ENCODE results near the gene RASGRP1. TPM values are rescaled to one million over a fixed set of nuclear protein-coding genes. Genes with fewer than 3 reads are reported as not detected.

The RASGRP1 gene
- total RNA-seq, 2 experiments from 2014 or later, result 66.6 to 69.7 TPM

DNA sequence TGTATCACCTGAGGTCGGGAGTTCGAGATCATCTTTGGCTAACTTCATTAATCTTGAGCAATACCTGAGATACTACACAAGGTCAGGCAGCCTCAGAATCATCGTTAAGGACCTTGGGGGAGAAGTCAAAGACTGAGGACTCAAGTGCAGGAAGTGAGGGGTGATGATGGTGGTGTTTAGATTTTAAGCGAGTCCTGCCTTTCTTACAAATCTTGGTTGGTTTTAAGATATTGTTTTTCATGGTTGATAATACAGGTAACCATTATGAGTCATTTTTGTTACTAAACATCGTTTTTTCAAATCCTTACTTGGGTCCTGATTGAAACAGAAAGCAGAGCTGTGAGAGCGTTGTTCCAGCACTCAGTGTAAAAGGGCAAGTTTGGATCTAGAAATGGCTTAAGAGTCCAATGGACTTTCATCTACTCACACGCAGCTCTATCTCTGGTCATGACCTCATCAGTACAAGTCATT, 4.1 kb downstream of the RASGRP1 start:
- POLR2A ChIA-PET, result interaction anchor here (0.8 to 9.3 kb wide), 9 partner anchors 9 to 135 kb away, joined by 3 to 277 read pairs (median 5); no protein-coding TSS in a partner anchor
- TF ChIP-seq, protein P1, sequence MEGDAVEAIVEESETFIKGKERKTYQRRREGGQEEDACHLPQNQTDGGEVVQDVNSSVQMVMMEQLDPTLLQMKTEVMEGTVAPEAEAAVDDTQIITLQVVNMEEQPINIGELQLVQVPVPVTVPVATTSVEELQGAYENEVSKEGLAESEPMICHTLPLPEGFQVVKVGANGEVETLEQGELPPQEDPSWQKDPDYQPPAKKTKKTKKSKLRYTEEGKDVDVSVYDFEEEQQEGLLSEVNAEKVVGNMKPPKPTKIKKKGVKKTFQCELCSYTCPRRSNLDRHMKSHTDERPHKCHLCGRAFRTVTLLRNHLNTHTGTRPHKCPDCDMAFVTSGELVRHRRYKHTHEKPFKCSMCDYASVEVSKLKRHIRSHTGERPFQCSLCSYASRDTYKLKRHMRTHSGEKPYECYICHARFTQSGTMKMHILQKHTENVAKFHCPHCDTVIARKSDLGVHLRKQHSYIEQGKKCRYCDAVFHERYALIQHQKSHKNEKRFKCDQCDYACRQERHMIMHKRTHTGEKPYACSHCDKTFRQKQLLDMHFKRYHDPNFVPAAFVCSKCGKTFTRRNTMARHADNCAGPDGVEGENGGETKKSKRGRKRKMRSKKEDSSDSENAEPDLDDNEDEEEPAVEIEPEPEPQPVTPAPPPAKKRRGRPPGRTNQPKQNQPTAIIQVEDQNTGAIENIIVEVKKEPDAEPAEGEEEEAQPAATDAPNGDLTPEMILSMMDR (IDR thresholded peaks at IDR 0.05), result no peak
- H3K9me3 ChIP-seq (ENCODE audit: control insufficient read depth in 1 of 2, insufficient read depth in 1 of 2, low read length in 2 of 2), result no peaks in the 10 kb centered on the region
- DNase-seq, result peak in 4 of 14 experiments; percentile 25 to 49 (median 46)
- H3K27ac Mint-ChIP-seq, result peak overlapping the region; percentile 93
- intact Hi-C loops (cut with DNase I, micrococcal nuclease), result loop anchor here in 1 of 2 experiments (5.0 kb wide), 2 partner anchors 33 to 88 kb away; no protein-coding TSS in a partner anchor
- H3K4me1 Mint-ChIP-seq (ENCODE audit: low read depth), result peaks cover 92% of the 10 kb centered on the region
- H3K4me3 ChIP-seq (ENCODE audit: low read length), result peak overlapping the region; percentile 95
- H3K9me3 Mint-ChIP-seq, result no peaks in the 10 kb centered on the region
- CTCF ChIA-PET, result interaction anchor here (1.3 to 7.3 kb wide), 3 partner anchors 111 to 139 kb away, joined by 3 to 247 read pairs (median 7); no protein-coding TSS in a partner anchor
- no peaks in the 10 kb centered on the region for H3K27me3 Mint-ChIP-seq
- peaks cover 52% of the 10 kb centered on the region for H3K36me3 ChIP-seq (ENCODE audit: insufficient read depth, low read length)
- peaks cover 73% of the 10 kb centered on the region for H3K4me1 ChIP-seq (ENCODE audit: insufficient read depth, low read length)
- peak overlapping the region; percentile 51 to 68 for H3K27ac ChIP-seq (ENCODE audit: low read depth in 1 of 2, low read length in 2 of 2)
- H3K4me3 Mint-ChIP-seq, result peak overlapping the region; percentile 98
- no peaks in the 10 kb centered on the region for H3K27me3 ChIP-seq (ENCODE audit: control insufficient read depth in 1 of 2, insufficient read depth in 2 of 2, low read length in 2 of 2)
- H3K36me3 Mint-ChIP-seq (ENCODE audit: low read depth), result peaks cover 85% of the 10 kb centered on the region
- ATAC-seq (ENCODE audit: poor library complexity), result peak; percentile 19

DNA sequence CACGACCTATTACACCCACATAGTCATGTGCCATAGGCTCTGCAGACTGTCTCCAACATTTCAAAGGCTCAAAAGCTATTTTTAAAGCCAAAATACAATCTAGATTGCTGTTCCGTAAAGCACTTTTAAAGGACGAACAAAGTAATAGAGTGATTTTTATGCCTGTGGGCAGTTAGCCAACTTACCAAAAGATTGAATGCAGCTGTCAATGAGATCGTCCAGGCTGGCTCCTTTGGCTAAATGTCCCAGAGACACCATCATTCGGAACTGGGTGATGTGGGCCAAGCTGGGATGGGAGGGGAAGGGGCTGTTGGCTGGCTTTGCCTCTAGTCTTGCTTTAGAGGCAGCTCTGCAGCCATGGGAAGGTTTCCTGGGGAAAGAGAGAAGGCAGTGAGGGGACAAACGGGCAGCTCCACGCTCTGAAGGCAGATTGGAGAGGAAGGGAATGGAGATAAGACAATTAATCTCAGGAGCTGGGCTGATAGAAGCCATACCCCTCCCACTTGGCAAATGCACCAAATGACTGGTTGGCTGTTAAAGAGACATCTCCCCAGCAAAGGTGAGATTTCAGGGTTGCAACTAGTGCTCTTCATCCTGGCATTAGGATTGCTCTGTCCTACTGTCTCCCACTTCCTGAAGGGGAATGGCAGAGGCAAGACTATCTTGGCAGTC, 4.8 kb downstream of the RASGRP1 start:
- TF ChIP-seq, protein P1 (IDR thresholded peaks at IDR 0.05), result no peak
- ATAC-seq (ENCODE audit: poor library complexity), result no peak

DNA sequence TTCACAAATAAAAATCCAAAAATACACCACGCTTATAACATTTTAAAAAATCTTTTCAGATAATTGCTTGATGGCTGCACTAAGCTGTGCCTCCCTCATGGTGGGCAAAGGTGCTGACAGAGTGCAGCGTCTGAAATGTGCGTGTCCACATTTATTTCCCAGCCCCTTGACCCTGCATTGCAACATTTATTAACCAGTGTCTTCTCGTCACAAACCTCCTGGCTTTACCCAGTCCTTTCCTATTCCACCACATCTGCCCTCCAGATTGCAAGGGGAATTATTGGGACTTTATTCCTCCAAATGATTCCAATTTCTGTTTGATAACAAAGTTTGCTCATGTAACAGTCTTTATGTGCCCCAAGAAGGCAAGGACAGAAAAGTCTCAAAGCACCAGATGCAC, 5.5 kb downstream of the RASGRP1 start:
- ATAC-seq (ENCODE audit: poor library complexity), result no peak
- Histone ChIP-seq H3K36me3 (ENCODE audit: insufficient read depth, low read length) (peaks cover 65% of the 10 kb centered on the region), H3K9me3 (ENCODE audit: control insufficient read depth in 1 of 2, insufficient read depth in 1 of 2, low read length in 2 of 2) (no peaks in the 10 kb centered on the region), H3K27ac (ENCODE audit: low read depth in 1 of 2, low read length in 2 of 2) (peak overlapping the region; percentile 51 to 64), H3K27me3 (ENCODE audit: control insufficient read depth in 1 of 2, insufficient read depth in 2 of 2, low read length in 2 of 2) (no peaks in the 10 kb centered on the region), H3K4me1 (ENCODE audit: insufficient read depth, low read length) (peaks cover 78% of the 10 kb centered on the region), H3K4me3 (ENCODE audit: low read length) (peak overlapping the region; percentile 95)
- peaks cover 98% of the 10 kb centered on the region for H3K36me3 Mint-ChIP-seq (ENCODE audit: low read depth)
- TF ChIP-seq, protein P1 (IDR thresholded peaks at IDR 0.05), result no peak
- H3K4me1 Mint-ChIP-seq (ENCODE audit: low read depth), result peaks cover 98% of the 10 kb centered on the region
- DNase-seq, result no peak
- ChIA-PET POLR2A (interaction anchor here (0.8 to 9.3 kb wide), 6 partner anchors 21 to 130 kb away, joined by 3 to 277 read pairs (median 22); no protein-coding TSS in a partner anchor), CTCF (interaction anchor here (1.2 to 7.3 kb wide), 2 partner anchors 94 to 128 kb away, joined by 3 to 247 read pairs; no protein-coding TSS in a partner anchor)
- H3K27me3 Mint-ChIP-seq, result no peaks in the 10 kb centered on the region
- H3K9me3 Mint-ChIP-seq, result no peaks in the 10 kb centered on the region
- intact Hi-C loops (cut with DNase I, micrococcal nuclease), result loop anchor here in 1 of 2 experiments (5.0 kb wide), 1 partner anchor 42 kb away; no protein-coding TSS in a partner anchor
- H3K4me3 Mint-ChIP-seq, result peak overlapping the region; percentile 98
- peak overlapping the region; percentile 93 for H3K27ac Mint-ChIP-seq

More for the DNA sequence above, 4.8 kb downstream of the RASGRP1 start:
- Histone ChIP-seq H3K36me3 (ENCODE audit: insufficient read depth, low read length) (peaks cover 59% of the 10 kb centered on the region), H3K4me1 (ENCODE audit: insufficient read depth, low read length) (peaks cover 73% of the 10 kb centered on the region), H3K27me3 (ENCODE audit: control insufficient read depth in 1 of 2, insufficient read depth in 2 of 2, low read length in 2 of 2) (no peaks in the 10 kb centered on the region), H3K9me3 (ENCODE audit: control insufficient read depth in 1 of 2, insufficient read depth in 1 of 2, low read length in 2 of 2) (no peaks in the 10 kb centered on the region), H3K4me3 (ENCODE audit: low read length) (peak overlapping the region; percentile 95), H3K27ac (ENCODE audit: low read depth in 1 of 2, low read length in 2 of 2) (peak overlapping the region; percentile 51 to 68)
- no peaks in the 10 kb centered on the region for H3K9me3 Mint-ChIP-seq
- CTCF ChIA-PET, result interaction anchor here (1.2 to 7.3 kb wide), 3 partner anchors 93 to 128 kb away, joined by 3 to 247 read pairs (median 3); no protein-coding TSS in a partner anchor
- POLR2A ChIA-PET, result interaction anchor here (0.8 to 9.3 kb wide), 10 partner anchors 9 to 136 kb away, joined by 3 to 277 read pairs (median 5); no protein-coding TSS in a partner anchor
- intact Hi-C loops (cut with DNase I, micrococcal nuclease), result loop anchor here (5.0 kb wide), 3 partner anchors 32 to 87 kb away; no protein-coding TSS in a partner anchor
- peaks cover 92% of the 10 kb centered on the region for H3K4me1 Mint-ChIP-seq (ENCODE audit: low read depth)
- DNase-seq, result no peak
- peak overlapping the region; percentile 93 for H3K27ac Mint-ChIP-seq
- H3K27me3 Mint-ChIP-seq, result no peaks in the 10 kb centered on the region
- peak overlapping the region; percentile 98 for H3K4me3 Mint-ChIP-seq
- peaks cover 92% of the 10 kb centered on the region for H3K36me3 Mint-ChIP-seq (ENCODE audit: low read depth)
